Nephron progenitor cell (in vitro differentiated cells): ENCODE data around the gene GRM3.
A peak's percentile ranks its signal among the peaks of the same experiment; 100 is the strongest.

Source experiments
- DNase-seq: peaks from one replicate; pipeline ENCODE4 v3.0.0; 2021
- H3K27ac Mint-ChIP-seq: 2 replicates; pipeline ENCODE4 v1.8.0; 2021; ENCODE audit warnings: mild to moderate bottlenecking, moderate library complexity, mixed read lengths
- H3K27me3 Mint-ChIP-seq: 2 replicates; pipeline ENCODE4 v1.8.0; 2021; ENCODE audit warnings: mild to moderate bottlenecking, low read depth, mixed read lengths; ENCODE audit not compliant: poor library complexity
- H3K36me3 Mint-ChIP-seq: 2 replicates; pipeline ENCODE4 v1.8.0; 2021; ENCODE audit warnings: low read depth, mixed read lengths
- H3K4me1 Mint-ChIP-seq: 2 replicates; pipeline ENCODE4 v1.8.0; 2021; ENCODE audit warnings: mixed read lengths
- H3K4me3 Mint-ChIP-seq: 2 replicates; pipeline ENCODE4 v1.8.0; 2021; ENCODE audit warnings: mild to moderate bottlenecking, moderate library complexity, mixed read lengths
- H3K9me3 Mint-ChIP-seq: 2 replicates; pipeline ENCODE4 v1.8.0; 2021; ENCODE audit warnings: mild to moderate bottlenecking, moderate library complexity, mixed read lengths
- TF ChIP-seq, protein P1 (sequence below): fragments of 200-600 bp; sonication (generic); IDR thresholded peaks from 2 replicates; pipeline ENCODE4 v1.5.0; 2021; ENCODE audit warnings: antibody characterized with exemption

Gene GRM3

DNA sequence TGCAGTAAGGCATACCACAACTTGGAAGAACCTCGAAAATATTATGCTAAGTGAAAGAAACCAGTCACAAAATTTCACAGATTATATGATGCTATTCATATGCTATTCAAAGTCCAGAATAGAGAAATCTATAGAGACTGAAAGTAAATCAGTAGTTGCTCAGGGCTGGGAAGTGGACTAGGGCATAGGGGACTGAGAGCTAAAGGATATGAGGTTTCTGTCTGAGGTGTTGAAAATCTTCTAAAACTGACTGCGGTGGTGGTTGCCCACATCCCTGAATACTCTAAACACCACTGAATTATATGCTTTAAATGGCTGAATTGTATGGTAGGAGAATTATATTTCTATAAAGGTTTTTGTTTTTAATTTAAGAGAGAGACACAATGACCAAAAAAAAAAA, 254.5 kb downstream of the GRM3 start:
- Mint-ChIP-seq H3K4me3 (no peak overlapping the region), H3K27me3 (no peaks in the 10 kb centered on the region), H3K27ac (no peak overlapping the region), H3K4me1 (no peaks in the 10 kb centered on the region), H3K36me3 (peaks cover 15% of the 10 kb centered on the region), H3K9me3 (no peaks in the 10 kb centered on the region)
- TF ChIP-seq, protein P1, sequence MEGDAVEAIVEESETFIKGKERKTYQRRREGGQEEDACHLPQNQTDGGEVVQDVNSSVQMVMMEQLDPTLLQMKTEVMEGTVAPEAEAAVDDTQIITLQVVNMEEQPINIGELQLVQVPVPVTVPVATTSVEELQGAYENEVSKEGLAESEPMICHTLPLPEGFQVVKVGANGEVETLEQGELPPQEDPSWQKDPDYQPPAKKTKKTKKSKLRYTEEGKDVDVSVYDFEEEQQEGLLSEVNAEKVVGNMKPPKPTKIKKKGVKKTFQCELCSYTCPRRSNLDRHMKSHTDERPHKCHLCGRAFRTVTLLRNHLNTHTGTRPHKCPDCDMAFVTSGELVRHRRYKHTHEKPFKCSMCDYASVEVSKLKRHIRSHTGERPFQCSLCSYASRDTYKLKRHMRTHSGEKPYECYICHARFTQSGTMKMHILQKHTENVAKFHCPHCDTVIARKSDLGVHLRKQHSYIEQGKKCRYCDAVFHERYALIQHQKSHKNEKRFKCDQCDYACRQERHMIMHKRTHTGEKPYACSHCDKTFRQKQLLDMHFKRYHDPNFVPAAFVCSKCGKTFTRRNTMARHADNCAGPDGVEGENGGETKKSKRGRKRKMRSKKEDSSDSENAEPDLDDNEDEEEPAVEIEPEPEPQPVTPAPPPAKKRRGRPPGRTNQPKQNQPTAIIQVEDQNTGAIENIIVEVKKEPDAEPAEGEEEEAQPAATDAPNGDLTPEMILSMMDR = no peak
- no peak for DNase-seq

DNA sequence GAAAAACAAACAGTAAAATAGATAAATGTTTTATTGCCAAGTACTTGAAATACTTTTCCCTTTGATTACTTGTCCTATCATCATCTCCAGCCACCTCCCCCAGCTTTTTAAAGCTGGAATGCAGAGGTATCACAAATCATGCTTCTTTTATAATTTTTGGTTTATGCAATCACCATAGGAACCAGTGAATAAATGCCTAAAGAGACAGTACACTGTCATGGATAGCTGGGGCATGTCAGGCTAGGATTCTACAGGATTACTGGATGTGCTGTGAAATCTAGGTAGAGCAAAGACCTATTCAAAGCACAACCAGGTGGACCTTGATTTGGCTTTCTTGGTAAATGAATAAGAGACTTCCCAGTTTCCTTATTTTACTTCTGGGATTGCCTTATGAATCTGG, 257.2 kb downstream of the GRM3 start:
- Mint-ChIP-seq H3K27ac (no peak overlapping the region), H3K36me3 (peaks cover 15% of the 10 kb centered on the region), H3K27me3 (no peaks in the 10 kb centered on the region), H3K4me1 (no peaks in the 10 kb centered on the region), H3K4me3 (no peak overlapping the region), H3K9me3 (no peaks in the 10 kb centered on the region)
- no peak for DNase-seq
- TF ChIP-seq, protein P1 = no peak

DNA sequence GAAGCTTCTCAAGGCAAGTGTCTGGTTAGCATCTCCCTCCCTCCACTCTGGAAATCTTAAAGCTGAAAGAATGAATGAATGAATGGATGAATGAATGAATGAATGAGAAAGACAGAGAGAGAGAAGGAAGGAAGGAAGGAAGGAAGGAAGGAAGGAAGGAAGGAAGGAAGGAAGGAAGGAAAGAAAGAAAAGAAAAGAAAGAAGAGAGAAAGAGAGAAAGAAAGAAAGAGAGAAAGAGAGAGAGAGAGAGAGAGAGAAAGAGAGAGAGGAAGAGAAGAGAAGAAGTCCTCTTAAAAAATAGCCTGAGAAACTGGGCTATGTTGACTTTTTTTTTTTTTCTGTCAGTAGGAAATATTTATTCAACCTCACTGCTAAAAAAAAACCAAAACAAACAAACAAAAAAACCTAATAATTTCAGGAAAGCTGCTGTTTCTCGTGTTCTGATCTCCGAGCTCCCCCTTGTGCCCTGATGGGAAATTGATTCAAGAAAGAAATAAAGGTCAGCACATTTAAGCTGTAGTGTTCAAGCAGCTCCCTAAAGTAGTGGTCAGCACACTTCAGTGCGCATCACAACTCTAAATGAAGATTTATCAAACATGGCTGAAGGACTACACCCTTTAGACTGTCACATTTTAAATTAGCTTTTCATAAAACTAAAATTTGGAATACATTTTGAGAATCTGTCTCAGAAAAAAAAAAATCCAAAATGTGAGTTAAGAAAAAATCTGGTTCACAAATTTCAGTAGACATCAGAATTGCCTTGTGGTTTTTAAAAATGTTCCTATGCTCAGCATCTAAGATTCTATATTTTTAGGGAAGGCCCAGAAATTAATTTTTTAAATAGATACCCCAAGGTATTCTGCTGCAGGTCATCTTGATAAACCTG, 261.5 kb downstream of the GRM3 start:
- Mint-ChIP-seq H3K27me3 (no peaks in the 10 kb centered on the region), H3K27ac (no peak overlapping the region), H3K4me3 (no peak overlapping the region), H3K9me3 (no peaks in the 10 kb centered on the region), H3K36me3 (peaks cover 7% of the 10 kb centered on the region), H3K4me1 (no peaks in the 10 kb centered on the region)
- TF ChIP-seq, protein P1 = peak; percentile 56
- DNase-seq = peak; percentile 22

DNA sequence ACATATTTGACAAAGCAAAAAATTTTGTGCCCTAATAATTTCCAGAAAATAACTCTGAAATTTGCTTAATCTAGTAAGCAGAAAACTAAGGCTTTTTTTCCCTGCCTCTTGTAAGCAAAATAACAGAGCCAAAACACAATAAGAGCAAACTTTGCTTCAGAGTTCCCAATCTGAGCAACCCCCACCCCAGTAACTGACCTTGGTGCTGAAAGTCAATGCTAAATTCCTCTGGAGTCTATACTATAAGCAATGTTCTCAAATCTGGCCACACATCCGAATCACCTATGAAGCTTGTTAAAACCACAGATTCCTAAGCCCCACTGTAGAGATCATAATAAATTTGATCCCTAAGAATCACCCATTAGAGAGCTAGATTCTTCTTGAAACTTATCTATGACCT, 265.2 kb downstream of the GRM3 start:
- TF ChIP-seq, protein P1 = no peak
- peaks cover 2% of the 10 kb centered on the region for H3K27me3 Mint-ChIP-seq
- peaks cover 23% of the 10 kb centered on the region for H3K36me3 Mint-ChIP-seq
- peak; percentile 38 for DNase-seq
- H3K4me3 Mint-ChIP-seq = no peak overlapping the region
- peaks cover 5% of the 10 kb centered on the region for H3K4me1 Mint-ChIP-seq
- H3K27ac Mint-ChIP-seq = no peak overlapping the region
- no peaks in the 10 kb centered on the region for H3K9me3 Mint-ChIP-seq

DNA sequence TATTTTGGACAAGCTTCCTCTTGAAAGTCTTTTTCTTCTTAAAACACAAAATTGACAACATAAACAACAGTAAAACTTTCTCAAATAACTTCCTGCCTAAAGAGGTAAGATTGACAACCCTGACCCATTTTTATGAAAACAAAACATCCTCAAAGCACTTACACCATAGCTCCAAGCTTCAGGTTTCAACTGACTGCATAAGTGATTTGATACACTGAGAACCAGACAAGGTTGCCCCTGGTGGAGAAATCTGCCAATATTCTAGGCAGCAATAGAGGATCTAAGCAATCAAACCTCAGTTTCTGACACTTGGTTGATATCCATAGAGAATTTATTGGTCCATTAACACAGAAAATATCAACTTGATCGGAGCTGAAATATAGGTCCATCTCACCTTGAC, 267.9 kb downstream of the GRM3 start:
- Mint-ChIP-seq H3K36me3 (peaks cover 29% of the 10 kb centered on the region), H3K9me3 (no peaks in the 10 kb centered on the region)

More for the DNA sequence above, 267.9 kb downstream of the GRM3 start:
- DNase-seq = no peak
- H3K27ac Mint-ChIP-seq = no peak overlapping the region
- TF ChIP-seq, protein P1 = peak; percentile 28
- H3K4me3 Mint-ChIP-seq = no peak overlapping the region
- peaks cover 5% of the 10 kb centered on the region for H3K4me1 Mint-ChIP-seq
- H3K27me3 Mint-ChIP-seq = peaks cover 2% of the 10 kb centered on the region
